ENCODE results near the gene MAGEF1. TPM values are rescaled to one million over a fixed set of nuclear protein-coding genes. Genes with fewer than 3 reads are reported as not detected.

The MAGEF1 gene
- polyA plus RNA-seq, 1 donor from 2014 or later, result 20.0 TPM

GRCh38 chr3:184718431-184718830 is 6.6 kb upstream of the MAGEF1 start:
- H3K4me1 Mint-ChIP-seq, result no peaks in the 10 kb centered on the region
- no peaks in the 10 kb centered on the region for H3K27me3 Mint-ChIP-seq
- no peak overlapping the region for H3K4me3 Mint-ChIP-seq
- no peaks in the 10 kb centered on the region for H3K36me3 Mint-ChIP-seq
- H3K27ac Mint-ChIP-seq, result no peak overlapping the region
- no peaks in the 10 kb centered on the region for H3K9me3 Mint-ChIP-seq

GRCh38 chr3:184717399-184717983 is 5.6 kb upstream of the MAGEF1 start:
- Mint-ChIP-seq H3K4me3 (no peak overlapping the region), H3K27ac (no peak overlapping the region), H3K4me1 (peaks cover 1 to 4% (median 1%) of the 10 kb centered on the region in 3 donors), H3K36me3 (no peaks in the 10 kb centered on the region), H3K27me3 (no peaks in the 10 kb centered on the region), H3K9me3 (no peaks in the 10 kb centered on the region)

- Mint-ChIP-seq H3K4me3 (no peak overlapping the region), H3K27ac (no peak overlapping the region), H3K9me3 (no peaks in the 10 kb centered on the region), H3K27me3 (no peaks in the 10 kb centered on the region), H3K36me3 (no peaks in the 10 kb centered on the region), H3K4me1 (peaks cover 6 to 7% (median 7%) of the 10 kb centered on the region in 3 donors)
Measured at GRCh38 chr3:184716622-184717398, 4.9 kb upstream of the MAGEF1 start.

- H3K36me3 Mint-ChIP-seq, result no peaks in the 10 kb centered on the region
- H3K9me3 Mint-ChIP-seq, result no peaks in the 10 kb centered on the region
- H3K27me3 Mint-ChIP-seq, result peaks cover 2% of the 10 kb centered on the region
- H3K4me3 Mint-ChIP-seq, result no peak overlapping the region
- peak overlapping the region in 1 of 3 donors; percentile 39 for H3K27ac Mint-ChIP-seq
- peaks cover 7 to 10% (median 9%) of the 10 kb centered on the region in 3 donors for H3K4me1 Mint-ChIP-seq
Measured at GRCh38 chr3:184715943-184716621, 4.2 kb upstream of the MAGEF1 start.

GRCh38 chr3:184713521-184713920 is 1.7 kb upstream of the MAGEF1 start:
- no peak overlapping the region for H3K27ac Mint-ChIP-seq
- H3K36me3 Mint-ChIP-seq, result no peaks in the 10 kb centered on the region
- H3K27me3 Mint-ChIP-seq, result peaks cover 2% of the 10 kb centered on the region
- H3K4me3 Mint-ChIP-seq, result peak overlapping the region in 1 of 4 donors; percentile 18
- H3K4me1 Mint-ChIP-seq, result peaks cover 17 to 20% (median 20%) of the 10 kb centered on the region in 3 donors
- H3K9me3 Mint-ChIP-seq, result no peaks in the 10 kb centered on the region

- Mint-ChIP-seq H3K27me3 (peaks cover 2% of the 10 kb centered on the region), H3K4me1 (peaks cover 17 to 22% (median 20%) of the 10 kb centered on the region in 3 donors), H3K9me3 (no peaks in the 10 kb centered on the region), H3K36me3 (no peaks in the 10 kb centered on the region), H3K27ac (peak overlapping the region in 1 of 3 donors; percentile 16), H3K4me3 (peak overlapping the region in 3 of 4 donors; percentile 18 to 79 (median 66))
Measured at GRCh38 chr3:184713040-184713355, 1.1 kb upstream of the MAGEF1 start.

- peak overlapping the region; percentile 11 to 95 (median 69) for H3K27ac Mint-ChIP-seq
- H3K9me3 Mint-ChIP-seq, result no peaks in the 10 kb centered on the region
- peaks cover 17 to 22% (median 20%) of the 10 kb centered on the region in 3 donors for H3K4me1 Mint-ChIP-seq
- H3K27me3 Mint-ChIP-seq, result peaks cover 2% of the 10 kb centered on the region
- no peaks in the 10 kb centered on the region for H3K36me3 Mint-ChIP-seq
- peak overlapping the region; percentile 86 to 92 (median 92) for H3K4me3 Mint-ChIP-seq
Measured at GRCh38 chr3:184712248-184713039, 580 bp upstream of the MAGEF1 start.

- H3K27ac Mint-ChIP-seq, result peak overlapping the region; percentile 51 to 95 (median 82)
- peaks cover 5% of the 10 kb centered on the region for H3K36me3 Mint-ChIP-seq
- H3K9me3 Mint-ChIP-seq, result no peaks in the 10 kb centered on the region
- peaks cover 2% of the 10 kb centered on the region for H3K27me3 Mint-ChIP-seq
- H3K4me1 Mint-ChIP-seq, result peaks cover 17 to 22% (median 20%) of the 10 kb centered on the region in 3 donors
- H3K4me3 Mint-ChIP-seq, result peak overlapping the region; percentile 86 to 92 (median 92)
Measured at GRCh38 chr3:184710870-184711492, 883 bp downstream of the MAGEF1 start.

GRCh38 chr3:184703657-184704056 is 8.2 kb downstream of the MAGEF1 start:
- Mint-ChIP-seq H3K27me3 (no peaks in the 10 kb centered on the region), H3K9me3 (no peaks in the 10 kb centered on the region), H3K4me3 (no peak overlapping the region), H3K27ac (no peak overlapping the region), H3K4me1 (peaks cover 0 to 2% (median 1%) of the 10 kb centered on the region in 3 donors), H3K36me3 (peaks cover 7% of the 10 kb centered on the region)

- peaks cover 1% of the 10 kb centered on the region for H3K36me3 Mint-ChIP-seq
- H3K9me3 Mint-ChIP-seq, result no peaks in the 10 kb centered on the region
- H3K27me3 Mint-ChIP-seq, result no peaks in the 10 kb centered on the region
- H3K27ac Mint-ChIP-seq, result no peak overlapping the region
- peaks cover 0 to 1% (median 0%) of the 10 kb centered on the region in 3 donors for H3K4me1 Mint-ChIP-seq
- no peak overlapping the region for H3K4me3 Mint-ChIP-seq
Measured at GRCh38 chr3:184700759-184701158, 11.1 kb downstream of the MAGEF1 start.

GRCh38 chr3:184697845-184698244 is 14.0 kb downstream of the MAGEF1 start:
- Mint-ChIP-seq H3K4me3 (no peak overlapping the region), H3K9me3 (no peaks in the 10 kb centered on the region), H3K27me3 (no peaks in the 10 kb centered on the region), H3K36me3 (peaks cover 1% of the 10 kb centered on the region), H3K4me1 (peaks cover 0 to 2% (median 1%) of the 10 kb centered on the region in 3 donors), H3K27ac (no peak overlapping the region)

- peak overlapping the region in 1 of 4 donors; percentile 17 for H3K4me3 Mint-ChIP-seq
- H3K4me1 Mint-ChIP-seq, result peaks cover 1 to 4% (median 3%) of the 10 kb centered on the region in 3 donors
- H3K27ac Mint-ChIP-seq, result peak overlapping the region in 1 of 3 donors; percentile 53
- peaks cover 1% of the 10 kb centered on the region for H3K36me3 Mint-ChIP-seq
- no peaks in the 10 kb centered on the region for H3K27me3 Mint-ChIP-seq
- no peaks in the 10 kb centered on the region for H3K9me3 Mint-ChIP-seq
Measured at GRCh38 chr3:184696697-184697096, 15.2 kb downstream of the MAGEF1 start.

- Mint-ChIP-seq H3K27ac (no peak overlapping the region), H3K36me3 (no peaks in the 10 kb centered on the region), H3K4me3 (no peak overlapping the region), H3K4me1 (peaks cover 10 to 19% (median 17%) of the 10 kb centered on the region in 3 donors), H3K27me3 (no peaks in the 10 kb centered on the region), H3K9me3 (no peaks in the 10 kb centered on the region)
Measured at GRCh38 chr3:184694716-184695115, 17.1 kb downstream of the MAGEF1 start.

- Mint-ChIP-seq H3K4me3 (no peak overlapping the region), H3K9me3 (no peaks in the 10 kb centered on the region), H3K4me1 (peaks cover 12 to 22% (median 18%) of the 10 kb centered on the region in 3 donors), H3K27ac (no peak overlapping the region), H3K36me3 (no peaks in the 10 kb centered on the region), H3K27me3 (no peaks in the 10 kb centered on the region)
Measured at GRCh38 chr3:184694133-184694665, 17.7 kb downstream of the MAGEF1 start.
